GM21786 (cell line): ENCODE results near the gene SLC25A14.
"Not testable (repeated sequence)": the region's sequence is repeated elsewhere in the genome, so short reads cannot be mapped to it uniquely, and the experiment has no call there.

ENCODE experiments used
- ATAC-seq: cut with Tn5 transposase; IDR thresholded peaks from one replicate; pipeline ENCODE4 v1.9.1; 2021; ENCODE audit not compliant: unreplicated experiment

SLC25A14 gene

GRCh38 chrX:130339408-130340222 lies at the start of gene SLC25A14:
SLC25A14 (plus strand) TSS chrX:130339919; CDS start chrX:130340279, 360 bp downstream.
- peak; percentile 99 for ATAC-seq

GRCh38 chrX:130295519-130296296 lies 44.0 kb upstream of the SLC25A14 start:
- ATAC-seq, result no peak

- no peak for ATAC-seq
Measured at GRCh38 chrX:130296297-130296678, 43.4 kb upstream of the SLC25A14 start.

GRCh38 chrX:130296743-130297142 lies 43.0 kb upstream of the SLC25A14 start:
- ATAC-seq, result no peak

GRCh38 chrX:130299279-130300009 lies 40.3 kb upstream of the SLC25A14 start:
- ATAC-seq, result no peak

- no peak for ATAC-seq
Measured at GRCh38 chrX:130300010-130300282, 39.8 kb upstream of the SLC25A14 start.

GRCh38 chrX:130301405-130301804 lies 38.3 kb upstream of the SLC25A14 start:
- ATAC-seq, result no peak

GRCh38 chrX:130301977-130302376 lies 37.7 kb upstream of the SLC25A14 start:
- ATAC-seq, result no peak

- ATAC-seq, result no peak
Measured at GRCh38 chrX:130304587-130305368, 34.9 kb upstream of the SLC25A14 start.

GRCh38 chrX:130319886-130320285 lies 19.8 kb upstream of the SLC25A14 start:
- not testable (repeated sequence) for ATAC-seq

- peak; percentile 71 for ATAC-seq
Measured at GRCh38 chrX:130321550-130321949, 18.2 kb upstream of the SLC25A14 start.

GRCh38 chrX:130330146-130330545 lies 9.6 kb upstream of the SLC25A14 start:
- ATAC-seq, result no peak

- peak; percentile 71 for ATAC-seq
Measured at GRCh38 chrX:130330706-130331105, 9.0 kb upstream of the SLC25A14 start.

- ATAC-seq, result no peak
Measured at GRCh38 chrX:130336531-130336930, 3.2 kb upstream of the SLC25A14 start.

GRCh38 chrX:130338869-130339268 lies 850 bp upstream of the SLC25A14 start:
- ATAC-seq, result not testable (repeated sequence)

- no peak for ATAC-seq
Measured at GRCh38 chrX:130340271-130340670, 552 bp downstream of the SLC25A14 start.

GRCh38 chrX:130343411-130343810 lies 3.7 kb downstream of the SLC25A14 start:
- ATAC-seq, result no peak

- ATAC-seq, result no peak
Measured at GRCh38 chrX:130347321-130347720, 7.6 kb downstream of the SLC25A14 start.

- no peak for ATAC-seq
Measured at GRCh38 chrX:130351567-130351966, 11.8 kb downstream of the SLC25A14 start.

- ATAC-seq, result not testable (repeated sequence)
Measured at GRCh38 chrX:130352050-130352449, 12.3 kb downstream of the SLC25A14 start.

- ATAC-seq, result no peak
Measured at GRCh38 chrX:130376077-130376476, 36.4 kb downstream of the SLC25A14 start.
